Lower lobe of right lung (tissue), 2 donors: ENCODE measurements around the gene PHLDB2. TPM values are rescaled to one million over a fixed set of nuclear protein-coding genes. Genes with fewer than 3 reads are reported as not detected.
A peak's percentile ranks its signal among the peaks of the same experiment; 100 is the strongest.

ENCODE experiments used
- ATAC-seq, 2 donors: fragments of 200-7000 bp; cut with Tn5 transposase; one replicate each; pipeline ENCODE4 v1.9.1; 2020 to 2022; ENCODE audit warnings: mild to moderate bottlenecking in 2 of 2, moderate library complexity in 2 of 2
- DNase-seq: peaks from one replicate; pipeline ENCODE4 v3.0.0-alpha.2; 2020
- H3K27ac ChIP-seq: fragments of 200-600 bp; one replicate; pipeline ENCODE4 v1.8.0; 2022
- H3K27me3 ChIP-seq: fragments of 200-600 bp; one replicate; pipeline ENCODE4 v1.8.0; 2022; ENCODE audit warnings: low read depth
- H3K36me3 ChIP-seq: fragments of 200-600 bp; one replicate; pipeline ENCODE4 v1.8.0; 2022; ENCODE audit warnings: mild to moderate bottlenecking
- H3K4me1 ChIP-seq: fragments of 200-600 bp; one replicate; pipeline ENCODE4 v1.8.0; 2022
- H3K4me3 ChIP-seq: fragments of 200-600 bp; one replicate; pipeline ENCODE4 v1.8.0; 2022; ENCODE audit warnings: mild to moderate bottlenecking
- H3K9me3 ChIP-seq: fragments of 200-600 bp; one replicate; pipeline ENCODE4 v1.8.0; 2022
- intact Hi-C: fragments of 100-400 bp; cut with DNase I; formaldehyde crosslinking; loops from one replicate; pipeline ENCODE4 v1.11.0; 2022
- total RNA-seq: library from RNA; stranded (reverse); fragmentation: NEBNext Ultra II Directional; extraction: Animal tissue kit (Norgen Biotek cat#: 25700); gene quantifications from one replicate; pipeline ENCODE4 v1.2.1, GENCODE V29; 2021
- TF ChIP-seq, protein P1 (sequence below): fragments of 200-600 bp; IDR thresholded peaks from one replicate; pipeline ENCODE4 v1.8.0; 2022; ENCODE audit warnings: antibody characterized with exemption, mild to moderate bottlenecking
- donor health status: DM: no; HTN: yes; CAD: no; lungs with severe emphysema.

Gene PHLDB2
- total RNA-seq, 1 donor from 2014 or later = 33.6 TPM

DNA sequence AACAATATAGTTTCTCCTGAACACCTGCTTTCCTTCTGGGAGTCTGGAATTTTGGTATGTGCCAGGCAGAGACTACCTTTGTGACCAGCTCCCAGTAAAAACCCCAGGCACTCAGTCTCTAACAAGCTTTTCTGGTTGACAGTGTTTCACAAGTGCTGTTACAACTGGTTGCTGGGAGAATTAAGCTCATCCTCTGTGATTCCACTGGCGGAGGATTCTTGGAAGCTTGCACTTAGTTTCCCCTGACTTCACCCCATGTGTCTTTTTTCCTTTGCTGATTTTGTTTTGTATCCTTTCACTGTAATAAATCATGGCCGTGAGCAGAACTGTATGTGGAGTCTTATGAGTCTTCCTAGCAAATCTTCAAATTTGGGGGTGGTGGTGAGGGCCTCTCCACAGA, 134.0 kb downstream of the PHLDB2 start:
- Histone ChIP-seq H3K27ac (no peak overlapping the region), H3K4me1 (no peaks in the 10 kb centered on the region), H3K27me3 (no peaks in the 10 kb centered on the region), H3K9me3 (no peaks in the 10 kb centered on the region), H3K36me3 (peaks cover 33% of the 10 kb centered on the region), H3K4me3 (no peak overlapping the region)
- TF ChIP-seq, protein P1, sequence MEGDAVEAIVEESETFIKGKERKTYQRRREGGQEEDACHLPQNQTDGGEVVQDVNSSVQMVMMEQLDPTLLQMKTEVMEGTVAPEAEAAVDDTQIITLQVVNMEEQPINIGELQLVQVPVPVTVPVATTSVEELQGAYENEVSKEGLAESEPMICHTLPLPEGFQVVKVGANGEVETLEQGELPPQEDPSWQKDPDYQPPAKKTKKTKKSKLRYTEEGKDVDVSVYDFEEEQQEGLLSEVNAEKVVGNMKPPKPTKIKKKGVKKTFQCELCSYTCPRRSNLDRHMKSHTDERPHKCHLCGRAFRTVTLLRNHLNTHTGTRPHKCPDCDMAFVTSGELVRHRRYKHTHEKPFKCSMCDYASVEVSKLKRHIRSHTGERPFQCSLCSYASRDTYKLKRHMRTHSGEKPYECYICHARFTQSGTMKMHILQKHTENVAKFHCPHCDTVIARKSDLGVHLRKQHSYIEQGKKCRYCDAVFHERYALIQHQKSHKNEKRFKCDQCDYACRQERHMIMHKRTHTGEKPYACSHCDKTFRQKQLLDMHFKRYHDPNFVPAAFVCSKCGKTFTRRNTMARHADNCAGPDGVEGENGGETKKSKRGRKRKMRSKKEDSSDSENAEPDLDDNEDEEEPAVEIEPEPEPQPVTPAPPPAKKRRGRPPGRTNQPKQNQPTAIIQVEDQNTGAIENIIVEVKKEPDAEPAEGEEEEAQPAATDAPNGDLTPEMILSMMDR = no peak
- DNase-seq (no peak), ATAC-seq (no peak)
- intact Hi-C loops = no loop called here

DNA sequence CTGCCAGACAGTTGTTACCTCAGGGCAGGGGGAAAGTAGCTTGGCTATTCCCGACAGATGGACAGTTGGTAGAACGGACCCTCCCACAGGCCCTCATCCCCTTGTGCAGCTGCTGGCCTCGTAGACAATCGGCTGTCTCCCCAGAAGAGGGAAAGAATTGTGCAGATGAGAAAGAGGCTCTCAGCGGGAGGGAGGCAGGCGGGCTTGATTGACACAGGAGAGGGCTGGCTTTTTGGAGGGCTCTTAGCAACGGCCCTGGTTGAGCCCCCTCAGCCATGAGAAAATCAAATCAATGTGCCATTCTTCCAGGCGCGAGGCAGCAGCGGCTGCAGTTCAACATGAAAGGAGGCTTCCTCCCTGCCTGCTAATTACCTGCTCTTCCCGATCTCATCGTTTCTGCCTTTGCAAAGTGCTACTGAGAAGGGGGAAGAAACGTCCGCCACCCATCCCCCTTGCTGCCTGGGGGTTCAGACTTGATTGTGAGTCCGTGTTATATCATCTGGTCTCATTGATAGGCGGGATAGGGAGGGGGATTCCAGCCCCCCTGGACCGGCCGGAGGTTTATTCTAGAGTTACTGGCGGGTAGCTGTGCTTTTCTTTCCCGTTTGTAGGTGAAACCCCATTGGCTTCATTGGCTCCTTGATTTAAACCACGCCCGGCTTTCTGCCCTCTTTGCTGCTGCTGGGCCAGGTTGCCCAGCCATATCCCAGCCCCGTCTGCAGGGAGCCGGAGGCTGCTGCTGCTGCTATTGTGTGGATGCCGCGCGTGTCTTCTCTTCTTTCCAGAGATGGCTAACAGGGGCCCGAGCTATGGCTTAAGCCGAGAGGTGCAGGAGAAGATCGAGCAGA, 139.8 kb downstream of the PHLDB2 start, which contains the start of gene TAGLN3:
Gene TAGLN3 (plus strand): TSS at position 287 of the 848 bp plus-strand sequence. CDS start 501 bp downstream, at position 788.
- TF ChIP-seq, protein P1 = no peak
- Histone ChIP-seq H3K27ac (no peak within 1 kb of the TSS), H3K36me3 (no peaks in the 10 kb centered on the region), H3K4me1 (peaks cover 11% of the 10 kb centered on the region), H3K4me3 (peak within 1 kb of the TSS; percentile 47), H3K9me3 (no peaks in the 10 kb centered on the region), H3K27me3 (no peaks in the 10 kb centered on the region)
- no peak for DNase-seq
- ATAC-seq = peak; percentile 79 to 86
- intact Hi-C loops = no loop called here

DNA sequence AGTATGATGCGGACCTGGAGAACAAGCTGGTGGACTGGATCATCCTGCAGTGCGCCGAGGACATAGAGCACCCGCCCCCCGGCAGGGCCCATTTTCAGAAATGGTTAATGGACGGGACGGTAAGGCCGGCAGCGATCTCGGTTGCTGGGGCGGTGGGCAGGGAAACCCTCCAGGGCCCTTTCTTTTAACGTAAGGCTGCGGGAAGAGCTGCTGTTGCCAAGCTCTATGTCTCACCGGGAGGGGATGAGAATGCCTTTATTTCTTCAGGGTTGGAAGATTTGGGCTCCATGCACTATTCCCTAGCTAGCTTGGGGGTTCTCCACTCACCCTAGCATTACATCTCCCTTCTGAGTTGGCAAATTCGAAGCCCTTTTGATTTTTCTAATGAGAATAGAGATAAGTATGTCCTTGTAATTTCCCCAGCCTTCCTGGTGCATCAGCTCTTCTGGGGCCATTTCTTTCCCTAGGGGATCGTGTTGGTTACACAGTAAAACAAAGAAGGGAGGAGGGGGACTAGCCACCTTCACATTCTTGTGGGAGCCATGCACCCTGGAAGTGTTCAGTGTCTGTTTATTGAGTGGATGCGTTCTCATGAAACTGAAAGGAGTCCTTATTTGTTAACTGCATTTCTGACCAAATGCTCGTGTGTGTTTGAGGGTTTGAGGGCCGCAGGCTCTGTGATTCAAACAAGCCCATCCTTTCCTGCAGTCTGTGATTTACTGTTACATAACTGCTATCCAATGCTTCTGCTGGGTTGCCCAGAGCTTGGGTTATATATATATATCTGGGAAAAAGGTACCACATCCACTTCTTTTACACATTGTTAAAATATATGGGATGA, 140.6 kb downstream of the PHLDB2 start:
- DNase-seq (no peak), ATAC-seq (no peak)
- H3K27ac ChIP-seq = no peak overlapping the region
- H3K27me3 ChIP-seq = no peaks in the 10 kb centered on the region
- H3K9me3 ChIP-seq = no peaks in the 10 kb centered on the region
- TF ChIP-seq, protein P1 = no peak
- intact Hi-C loops = no loop called here
- peak overlapping the region; percentile 47 for H3K4me3 ChIP-seq
- no peaks in the 10 kb centered on the region for H3K36me3 ChIP-seq
- H3K4me1 ChIP-seq = peaks cover 11% of the 10 kb centered on the region

DNA sequence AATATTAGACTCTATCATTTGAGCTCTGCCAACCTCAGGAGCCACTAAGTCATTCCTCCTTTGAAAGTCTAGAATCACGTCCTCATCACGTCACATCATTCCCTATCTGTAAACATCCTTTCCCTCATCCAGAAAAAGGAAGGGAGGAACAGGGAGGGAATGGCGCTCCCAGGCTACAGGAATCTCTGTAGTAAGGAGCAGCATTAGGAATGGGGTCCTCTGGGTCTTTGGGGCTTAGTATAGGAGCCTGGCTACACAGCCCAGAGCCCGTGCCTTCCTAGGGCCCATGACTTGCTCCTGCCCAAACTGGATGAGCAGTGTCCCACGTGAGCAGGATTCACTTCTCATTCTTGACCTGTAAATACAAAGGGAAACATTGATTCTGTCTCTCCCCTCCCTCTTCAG, 141.3 kb downstream of the PHLDB2 start:
- no peaks in the 10 kb centered on the region for H3K27me3 ChIP-seq
- ATAC-seq = no peak
- H3K4me3 ChIP-seq = no peak overlapping the region
- intact Hi-C loops = no loop called here
- peaks cover 11% of the 10 kb centered on the region for H3K4me1 ChIP-seq
- TF ChIP-seq, protein P1 = no peak
- H3K36me3 ChIP-seq = no peaks in the 10 kb centered on the region
- DNase-seq = no peak
- H3K9me3 ChIP-seq = no peaks in the 10 kb centered on the region
- H3K27ac ChIP-seq = no peak overlapping the region

DNA sequence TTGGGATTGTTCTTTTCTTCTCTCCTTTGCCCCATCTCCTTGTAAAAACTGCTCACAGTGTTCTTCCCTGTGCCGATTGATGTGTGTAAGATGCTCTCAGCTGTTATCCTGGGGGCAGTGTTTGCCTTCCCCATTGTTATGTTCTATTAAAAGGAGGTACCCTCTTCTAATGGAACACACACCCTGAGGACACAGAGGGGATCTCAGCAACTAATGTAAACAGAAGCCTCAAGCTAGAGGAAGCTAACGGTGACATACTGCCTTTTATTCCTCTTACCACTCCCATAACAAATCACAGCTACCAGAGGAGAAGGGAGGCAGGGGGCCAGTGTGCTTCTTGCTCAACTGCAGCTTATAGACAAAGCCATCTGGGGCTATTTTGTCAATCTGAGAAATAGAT, 141.9 kb downstream of the PHLDB2 start:
- H3K27me3 ChIP-seq = no peaks in the 10 kb centered on the region
- no peak overlapping the region for H3K4me3 ChIP-seq
- peaks cover 11% of the 10 kb centered on the region for H3K4me1 ChIP-seq
- no peak overlapping the region for H3K27ac ChIP-seq
- no peaks in the 10 kb centered on the region for H3K9me3 ChIP-seq
- no peaks in the 10 kb centered on the region for H3K36me3 ChIP-seq
- ATAC-seq = no peak
- no peak for DNase-seq
- intact Hi-C loops = no loop called here
- TF ChIP-seq, protein P1 = no peak
